Ishikawa (cell line): ENCODE results near the gene BANF2.

Experiments
- CEBPB ChIP-seq: IDR thresholded peaks from 2 replicates; pipeline ENCODE4 v1.6.1; 2012
- CREB1 ChIP-seq: IDR thresholded peaks from 2 replicates; pipeline ENCODE4 v1.6.1; 2012; ENCODE audit warnings: low read depth
- EGR1 ChIP-seq: IDR thresholded peaks from 2 replicates; pipeline ENCODE4 v1.6.1; 2012
- EP300 ChIP-seq: IDR thresholded peaks from 2 replicates; pipeline ENCODE4 v1.6.1; 2012; ENCODE audit warnings: borderline replicate concordance
- FOXM1 ChIP-seq: IDR thresholded peaks from 2 replicates; pipeline ENCODE4 v1.6.1; 2012; ENCODE audit warnings: low read depth, borderline replicate concordance
- MAX ChIP-seq: IDR thresholded peaks from 2 replicates; pipeline ENCODE4 v1.6.1; 2012
- NFIC ChIP-seq: IDR thresholded peaks from 2 replicates; pipeline ENCODE4 v1.6.1; 2012
- RAD21 ChIP-seq: IDR thresholded peaks from 2 replicates; pipeline ENCODE4 v1.6.1; 2012; ENCODE audit warnings: low read depth
- REST ChIP-seq: IDR thresholded peaks from 2 replicates; pipeline ENCODE4 v1.6.1; 2012; ENCODE audit warnings: low read depth, mild to moderate bottlenecking
- TAF1 ChIP-seq: IDR thresholded peaks from 2 replicates; pipeline ENCODE4 v1.6.1; 2012; ENCODE audit warnings: low read depth, mild to moderate bottlenecking
- TCF12 ChIP-seq: IDR thresholded peaks from 2 replicates; pipeline ENCODE4 v1.6.1; 2012; ENCODE audit warnings: low read depth
- TEAD4 ChIP-seq: IDR thresholded peaks from 2 replicates; pipeline ENCODE4 v1.6.1; 2012
- USF1 ChIP-seq: IDR thresholded peaks from 2 replicates; pipeline ENCODE4 v1.6.1; 2012
- YY1 ChIP-seq: IDR thresholded peaks from 2 replicates; pipeline ENCODE4 v1.6.1; 2012; ENCODE audit warnings: low read depth
- ZBTB7A ChIP-seq: IDR thresholded peaks from 2 replicates; pipeline ENCODE4 v1.6.1; 2012; ENCODE audit warnings: low read depth

BANF2 gene

GRCh38 chr20:17684077-17684888 lies 15.5 kb upstream of the BANF2 start:
- TF ChIP-seq TAF1, result no peak
- TF ChIP-seq CEBPB, result no peak
- TF ChIP-seq MAX, result no peak
- no peak for TF ChIP-seq EP300
- no peak for TF ChIP-seq TCF12
- no peak for TF ChIP-seq TEAD4
- TF ChIP-seq NFIC, result no peak

DNA sequence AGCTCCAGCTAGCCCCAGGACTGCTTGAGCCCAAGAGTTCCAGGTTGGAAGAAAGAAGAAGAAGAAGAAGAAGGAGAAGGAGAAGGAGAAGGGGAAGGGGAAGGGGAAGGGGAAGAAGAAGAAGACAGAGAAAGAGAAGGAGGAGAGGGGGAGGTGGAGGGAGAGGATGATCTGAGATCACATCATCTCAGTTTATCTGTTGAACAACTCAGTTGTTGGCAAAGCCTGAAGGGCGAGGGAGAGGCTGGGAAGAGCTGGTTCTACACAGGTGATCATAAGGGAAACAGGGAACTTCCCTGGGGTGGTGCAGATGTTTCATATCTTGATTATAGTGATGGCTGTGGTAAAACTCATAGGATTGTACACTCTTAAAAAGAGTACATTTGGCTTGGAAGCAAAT lies 14.6 kb upstream of the BANF2 start:
- TF ChIP-seq TAF1 (no peak), NFIC (no peak), TEAD4 (no peak), YY1 (no peak), RAD21 (no peak), CEBPB (no peak)

- no peak for TF ChIP-seq TCF12
- TF ChIP-seq CEBPB, result no peak
- no peak for TF ChIP-seq FOXM1
- no peak for TF ChIP-seq CREB1
- no peak for TF ChIP-seq USF1
- no peak for TF ChIP-seq MAX
- no peak for TF ChIP-seq YY1
- TF ChIP-seq ZBTB7A, result no peak
- no peak for TF ChIP-seq RAD21
- no peak for TF ChIP-seq TEAD4
- TF ChIP-seq TAF1, result no peak
Measured at GRCh38 chr20:17687800-17688199, 12.0 kb upstream of the BANF2 start.

GRCh38 chr20:17688965-17689364 lies 10.8 kb upstream of the BANF2 start:
- TF ChIP-seq REST, result no peak
- TF ChIP-seq FOXM1, result no peak
- no peak for TF ChIP-seq NFIC
- no peak for TF ChIP-seq USF1
- no peak for TF ChIP-seq TEAD4
- TF ChIP-seq CREB1, result no peak
- no peak for TF ChIP-seq EGR1
- TF ChIP-seq YY1, result no peak
- no peak for TF ChIP-seq EP300
- no peak for TF ChIP-seq CEBPB

- TF ChIP-seq RAD21, result no peak
- no peak for TF ChIP-seq ZBTB7A
- no peak for TF ChIP-seq TCF12
- TF ChIP-seq CEBPB, result no peak
- TF ChIP-seq CREB1, result no peak
- TF ChIP-seq USF1, result no peak
- TF ChIP-seq TEAD4, result no peak
- TF ChIP-seq NFIC, result no peak
- no peak for TF ChIP-seq EP300
Measured at GRCh38 chr20:17690144-17690543, 9.6 kb upstream of the BANF2 start.

DNA sequence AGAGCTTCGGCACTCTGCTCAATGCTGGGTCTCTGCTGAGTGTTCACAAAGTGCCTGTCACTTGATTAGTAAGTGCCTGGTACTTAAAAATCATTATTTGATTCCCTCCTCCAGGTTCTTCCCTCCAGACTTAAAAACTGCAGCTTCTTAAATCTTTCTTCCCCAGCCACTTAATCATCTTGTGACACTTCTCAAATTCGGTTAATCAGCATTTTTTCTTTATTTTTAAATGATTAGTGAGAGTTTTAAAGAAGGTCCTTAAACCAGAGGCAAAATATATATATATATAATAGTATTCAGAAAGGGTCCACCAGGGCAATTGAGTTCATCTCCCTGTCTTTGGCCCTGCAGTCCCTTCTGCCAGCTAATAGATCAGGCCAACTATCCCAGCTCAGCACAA lies 8.0 kb upstream of the BANF2 start:
- TF ChIP-seq MAX, result no peak
- TF ChIP-seq NFIC, result no peak
- no peak for TF ChIP-seq CREB1
- no peak for TF ChIP-seq TCF12

- TF ChIP-seq MAX (no peak), TAF1 (no peak), RAD21 (no peak), ZBTB7A (no peak), CREB1 (no peak), EP300 (no peak), YY1 (no peak), CEBPB (no peak), TCF12 (no peak), TEAD4 (no peak), FOXM1 (no peak), USF1 (no peak), NFIC (no peak), EGR1 (no peak), REST (no peak)
Measured at GRCh38 chr20:17693444-17694001, 6.2 kb upstream of the BANF2 start.
